ENCODE data around the gene DEDD2.

DEDD2 gene

GRCh38 chr19:42248270-42249148 is 31.0 kb upstream of the DEDD2 start:
- no peak for DNase-seq

- DNase-seq, result no peak
Observed at GRCh38 chr19:42247640-42248199, 30.2 kb upstream of the DEDD2 start.

- no peak for DNase-seq
Observed at GRCh38 chr19:42246922-42247639, 29.6 kb upstream of the DEDD2 start.

- DNase-seq, result peak; percentile 68
Observed at GRCh38 chr19:42246143-42246921, 28.9 kb upstream of the DEDD2 start.

- DNase-seq, result no peak
Observed at GRCh38 chr19:42245231-42245630, 27.8 kb upstream of the DEDD2 start.

GRCh38 chr19:42244347-42245220 is 27.1 kb upstream of the DEDD2 start:
- peak; percentile 91 for DNase-seq

- peak; percentile 100 for DNase-seq
Observed at GRCh38 chr19:42242512-42243409, 25.3 kb upstream of the DEDD2 start, which contains the start of gene GSK3A. Gene GSK3A (minus strand): TSS chr19:42242602. CDS start chr19:42242465, 137 bp downstream.

- DNase-seq, result no peak
Observed at GRCh38 chr19:42242069-42242511, 24.6 kb upstream of the DEDD2 start.

GRCh38 chr19:42241279-42241678 is 23.8 kb upstream of the DEDD2 start:
- DNase-seq, result no peak

GRCh38 chr19:42239544-42240220 is 22.2 kb upstream of the DEDD2 start:
- DNase-seq, result no peak

- no peak for DNase-seq
Observed at GRCh38 chr19:42235181-42235580, 17.7 kb upstream of the DEDD2 start.

- DNase-seq, result no peak
Observed at GRCh38 chr19:42234364-42234763, 16.9 kb upstream of the DEDD2 start.

- DNase-seq, result no peak
Observed at GRCh38 chr19:42233678-42234292, 16.3 kb upstream of the DEDD2 start.

- no peak for DNase-seq
Observed at GRCh38 chr19:42233106-42233505, 15.6 kb upstream of the DEDD2 start.

GRCh38 chr19:42232435-42232834 is 15.0 kb upstream of the DEDD2 start:
- no peak for DNase-seq

- DNase-seq, result no peak
Observed at GRCh38 chr19:42230571-42230970, 13.1 kb upstream of the DEDD2 start.

- no peak for DNase-seq
Observed at GRCh38 chr19:42229855-42230351, 12.4 kb upstream of the DEDD2 start.

- DNase-seq, result no peak
Observed at GRCh38 chr19:42229301-42229854, 11.9 kb upstream of the DEDD2 start.

GRCh38 chr19:42228641-42229040 is 11.2 kb upstream of the DEDD2 start:
- DNase-seq, result no peak

All from COR-L47 (cell line).